Activated CD8-positive, alpha-beta memory T cell treated with anti-CD3 and anti-CD28 coated beads for 4 hours (primary cell): ENCODE measurements around the gene CD46.
A peak's percentile ranks its signal among the peaks of the same experiment; 100 is the strongest.

ENCODE experiments used
- DNase-seq, 2 donors: peaks; one replicate each; pipeline ENCODE4 v3.0.0-alpha.2; 2020; ENCODE audit warnings: low read depth in 2 of 2

Gene CD46

GRCh38 chr1:207828046-207828445 is 76.2 kb downstream of the CD46 start:
- no peak for DNase-seq

GRCh38 chr1:207828485-207829158 is 76.8 kb downstream of the CD46 start:
- DNase-seq = peak in 1 of 2 donors; percentile 19

GRCh38 chr1:207829576-207829975 is 77.7 kb downstream of the CD46 start:
- DNase-seq = no peak

GRCh38 chr1:207830788-207831187 is 78.9 kb downstream of the CD46 start:
- DNase-seq = no peak

- peak in 1 of 2 donors; percentile 16 for DNase-seq
Observed at GRCh38 chr1:207831517-207832327, 79.9 kb downstream of the CD46 start.

- no peak for DNase-seq
Observed at GRCh38 chr1:207832796-207833195, 80.9 kb downstream of the CD46 start.

- DNase-seq = no peak
Observed at GRCh38 chr1:207833381-207833780, 81.5 kb downstream of the CD46 start.

GRCh38 chr1:207833956-207834660 is 82.3 kb downstream of the CD46 start:
- DNase-seq = no peak

GRCh38 chr1:207835958-207836357 is 84.1 kb downstream of the CD46 start:
- DNase-seq = no peak

GRCh38 chr1:207836591-207837347 is 84.9 kb downstream of the CD46 start:
- DNase-seq = no peak

GRCh38 chr1:207837673-207838072 is 85.8 kb downstream of the CD46 start:
- no peak for DNase-seq

- no peak for DNase-seq
Observed at GRCh38 chr1:207838156-207839082, 86.6 kb downstream of the CD46 start.

GRCh38 chr1:207839083-207839413 is 87.2 kb downstream of the CD46 start:
- DNase-seq = no peak

GRCh38 chr1:207840380-207840779 is 88.5 kb downstream of the CD46 start:
- DNase-seq = no peak

GRCh38 chr1:207841293-207841692 is 89.4 kb downstream of the CD46 start:
- no peak for DNase-seq

- no peak for DNase-seq
Observed at GRCh38 chr1:207841901-207842300, 90.0 kb downstream of the CD46 start.

- DNase-seq = no peak
Observed at GRCh38 chr1:207842506-207842905, 90.7 kb downstream of the CD46 start.

GRCh38 chr1:207844371-207844770 is 92.5 kb downstream of the CD46 start:
- no peak for DNase-seq
